ENCODE data around the gene MS4A6E.

The MS4A6E gene

DNA sequence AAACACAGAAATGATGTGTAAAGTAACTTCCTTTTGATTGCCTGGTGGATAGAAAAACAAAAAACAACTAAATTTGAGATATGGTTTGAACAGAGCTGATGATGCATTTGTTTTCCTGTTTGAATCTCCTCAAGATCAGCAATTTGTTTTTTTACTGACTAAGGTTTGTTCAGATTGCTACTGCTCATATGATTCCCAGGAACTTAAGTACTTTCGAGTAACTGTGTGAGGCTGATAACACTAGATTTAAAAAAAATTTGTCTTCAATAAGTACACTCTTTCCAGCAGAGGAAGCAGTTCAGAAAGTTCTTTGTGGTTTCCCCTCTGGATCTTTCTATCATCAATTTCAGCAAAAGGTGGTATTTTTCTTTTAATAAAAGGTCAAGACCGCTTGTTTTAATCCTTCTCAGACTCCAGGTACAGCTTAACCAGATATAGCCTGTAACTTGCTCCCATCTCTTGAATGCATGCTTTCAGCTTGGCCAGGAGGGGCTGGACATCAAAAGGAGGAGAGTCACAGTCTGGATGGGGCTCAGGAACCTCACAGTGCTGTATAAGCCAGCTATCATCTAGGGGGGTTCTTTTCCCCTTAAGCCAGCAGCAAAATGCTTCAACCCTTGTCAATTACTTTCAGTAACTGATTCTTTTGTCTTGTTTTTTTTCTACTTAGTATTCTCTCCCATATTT is 12.3 kb upstream of the MS4A6E start:
- DNase-seq (ENCODE audit: low read depth) = no peak
- no peak for TF ChIP-seq CTCF (IDR thresholded peaks at IDR 0.05; ENCODE audit: low read depth, low read length, missing control alignments)
- H3K4me3 ChIP-seq (ENCODE audit: low read depth, low read length) = no peak overlapping the region
- in situ Hi-C loops (cut with HindIII; ENCODE audit: low sequenced_read_pairs) = no loop called here

GRCh38 chr11:60315871-60316270 is 11.2 kb upstream of the MS4A6E start:
- H3K4me3 ChIP-seq (ENCODE audit: low read depth, low read length) = no peak overlapping the region
- in situ Hi-C loops (cut with HindIII; ENCODE audit: low sequenced_read_pairs) = no loop called here
- no peak for TF ChIP-seq CTCF (IDR thresholded peaks at IDR 0.05; ENCODE audit: low read depth, low read length, missing control alignments)
- DNase-seq (ENCODE audit: low read depth) = no peak

DNA sequence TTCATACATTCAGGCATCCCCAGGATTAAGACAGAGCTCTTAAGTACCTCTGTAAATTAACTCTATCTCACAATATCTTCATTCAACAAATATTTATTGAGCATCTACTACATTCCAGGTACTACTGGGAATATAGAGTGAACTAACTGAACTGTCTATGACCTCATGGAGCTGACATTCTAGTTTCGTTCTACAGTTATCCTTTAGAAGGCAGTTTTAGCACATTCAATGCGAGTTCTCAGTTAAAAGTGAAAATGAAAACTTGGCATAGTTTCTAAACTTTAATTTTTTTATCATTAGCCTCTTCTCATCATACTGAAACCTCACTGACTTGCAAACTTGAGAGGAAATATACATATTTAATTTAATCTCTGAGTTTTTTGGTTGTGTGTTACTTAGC is 10.7 kb upstream of the MS4A6E start:
- in situ Hi-C loops (cut with HindIII; ENCODE audit: low sequenced_read_pairs) = no loop called here
- H3K4me3 ChIP-seq (ENCODE audit: low read depth, low read length) = no peak overlapping the region
- TF ChIP-seq CTCF (IDR thresholded peaks at IDR 0.05; ENCODE audit: low read depth, low read length, missing control alignments) = no peak
- DNase-seq (ENCODE audit: low read depth) = no peak

- no peak for TF ChIP-seq CTCF (IDR thresholded peaks at IDR 0.05; ENCODE audit: low read depth, low read length, missing control alignments)
- DNase-seq (ENCODE audit: low read depth) = no peak
- H3K4me3 ChIP-seq (ENCODE audit: low read depth, low read length) = no peak overlapping the region
- in situ Hi-C loops (cut with HindIII; ENCODE audit: low sequenced_read_pairs) = no loop called here
These were observed 8.3 kb upstream of the MS4A6E start for GRCh38 chr11:60318726-60319125.

GRCh38 chr11:60321051-60321450 is 6.0 kb upstream of the MS4A6E start:
- no peak for TF ChIP-seq CTCF (IDR thresholded peaks at IDR 0.05; ENCODE audit: low read depth, low read length, missing control alignments)
- in situ Hi-C loops (cut with HindIII; ENCODE audit: low sequenced_read_pairs) = no loop called here
- H3K4me3 ChIP-seq (ENCODE audit: low read depth, low read length) = no peak overlapping the region
- DNase-seq (ENCODE audit: low read depth) = no peak

- TF ChIP-seq CTCF (IDR thresholded peaks at IDR 0.05; ENCODE audit: low read depth, low read length, missing control alignments) = no peak
- DNase-seq (ENCODE audit: low read depth) = no peak
- no peak overlapping the region for H3K4me3 ChIP-seq (ENCODE audit: low read depth, low read length)
- in situ Hi-C loops (cut with HindIII; ENCODE audit: low sequenced_read_pairs) = no loop called here
These were observed 1.4 kb downstream of the MS4A6E start for GRCh38 chr11:60328460-60328859.
